Measurements from ENCODE around the gene DLX3.

The DLX3 gene

GRCh38 chr17:49992933-49993422 lies 2.0 kb downstream of the DLX3 start:
- H3K27me3 ChIP-seq (replicated peaks; ENCODE audit: control insufficient read depth, insufficient read depth, low read length, poor library complexity, severe bottlenecking), result peaks cover 47% of the 10 kb centered on the region
- peak overlapping the region; percentile 53 for H3K4me3 ChIP-seq (ENCODE audit: insufficient read depth, low read depth, low read length, poor library complexity, severe bottlenecking)

GRCh38 chr17:49992191-49992932 lies 2.7 kb downstream of the DLX3 start:
- H3K4me3 ChIP-seq (ENCODE audit: insufficient read depth, low read depth, low read length, poor library complexity, severe bottlenecking), result no peak overlapping the region

More at GRCh38 chr17:49992933-49993422, 2.0 kb downstream of the DLX3 start:
- Histone ChIP-seq H3K9me3 (ENCODE audit: control insufficient read depth, low read length) (no peaks in the 10 kb centered on the region), H3K4me1 (ENCODE audit: control insufficient read depth, insufficient read depth, low read length, poor library complexity, severe bottlenecking) (peaks cover 29% of the 10 kb centered on the region), H3K27ac (ENCODE audit: insufficient read depth, low read length, poor library complexity, severe bottlenecking) (no peak overlapping the region), H3K36me3 (ENCODE audit: control insufficient read depth, insufficient read depth, low read length) (no peaks in the 10 kb centered on the region)
- DNase-seq, result no peak

GRCh38 chr17:49991409-49991808 lies 3.6 kb downstream of the DLX3 start:
- Histone ChIP-seq H3K4me3 (ENCODE audit: insufficient read depth, low read depth, low read length, poor library complexity, severe bottlenecking) (no peak overlapping the region), H3K9me3 (ENCODE audit: control insufficient read depth, low read length) (no peaks in the 10 kb centered on the region), H3K27ac (ENCODE audit: insufficient read depth, low read length, poor library complexity, severe bottlenecking) (no peak overlapping the region), H3K4me1 (ENCODE audit: control insufficient read depth, insufficient read depth, low read length, poor library complexity, severe bottlenecking) (peaks cover 21% of the 10 kb centered on the region), H3K27me3 (replicated peaks; ENCODE audit: control insufficient read depth, insufficient read depth, low read length, poor library complexity, severe bottlenecking) (peaks cover 47% of the 10 kb centered on the region), H3K36me3 (ENCODE audit: control insufficient read depth, insufficient read depth, low read length) (no peaks in the 10 kb centered on the region)
- no peak for DNase-seq

More at GRCh38 chr17:49992191-49992932, 2.7 kb downstream of the DLX3 start:
- no peak for DNase-seq
- Histone ChIP-seq H3K27me3 (replicated peaks; ENCODE audit: control insufficient read depth, insufficient read depth, low read length, poor library complexity, severe bottlenecking) (peaks cover 47% of the 10 kb centered on the region), H3K9me3 (ENCODE audit: control insufficient read depth, low read length) (no peaks in the 10 kb centered on the region), H3K27ac (ENCODE audit: insufficient read depth, low read length, poor library complexity, severe bottlenecking) (no peak overlapping the region), H3K36me3 (ENCODE audit: control insufficient read depth, insufficient read depth, low read length) (no peaks in the 10 kb centered on the region), H3K4me1 (ENCODE audit: control insufficient read depth, insufficient read depth, low read length, poor library complexity, severe bottlenecking) (peaks cover 29% of the 10 kb centered on the region)

- peaks cover 42% of the 10 kb centered on the region for H3K27me3 ChIP-seq (replicated peaks; ENCODE audit: control insufficient read depth, insufficient read depth, low read length, poor library complexity, severe bottlenecking)
- DNase-seq, result no peak
Observed at GRCh38 chr17:49990921-49991320, 4.1 kb downstream of the DLX3 start.

GRCh38 chr17:49990331-49990730 lies 4.7 kb downstream of the DLX3 start:
- Histone ChIP-seq H3K27me3 (replicated peaks; ENCODE audit: control insufficient read depth, insufficient read depth, low read length, poor library complexity, severe bottlenecking) (peaks cover 36% of the 10 kb centered on the region), H3K27ac (ENCODE audit: insufficient read depth, low read length, poor library complexity, severe bottlenecking) (no peak overlapping the region), H3K4me3 (ENCODE audit: insufficient read depth, low read depth, low read length, poor library complexity, severe bottlenecking) (no peak overlapping the region), H3K36me3 (ENCODE audit: control insufficient read depth, insufficient read depth, low read length) (no peaks in the 10 kb centered on the region), H3K4me1 (ENCODE audit: control insufficient read depth, insufficient read depth, low read length, poor library complexity, severe bottlenecking) (peaks cover 20% of the 10 kb centered on the region), H3K9me3 (ENCODE audit: control insufficient read depth, low read length) (no peaks in the 10 kb centered on the region)
- no peak for DNase-seq

More at GRCh38 chr17:49990921-49991320, 4.1 kb downstream of the DLX3 start:
- Histone ChIP-seq H3K9me3 (ENCODE audit: control insufficient read depth, low read length) (no peaks in the 10 kb centered on the region), H3K4me3 (ENCODE audit: insufficient read depth, low read depth, low read length, poor library complexity, severe bottlenecking) (no peak overlapping the region), H3K36me3 (ENCODE audit: control insufficient read depth, insufficient read depth, low read length) (no peaks in the 10 kb centered on the region), H3K27ac (ENCODE audit: insufficient read depth, low read length, poor library complexity, severe bottlenecking) (no peak overlapping the region), H3K4me1 (ENCODE audit: control insufficient read depth, insufficient read depth, low read length, poor library complexity, severe bottlenecking) (peaks cover 21% of the 10 kb centered on the region)

GRCh38 chr17:49989518-49989880 lies 5.5 kb downstream of the DLX3 start:
- Histone ChIP-seq H3K9me3 (ENCODE audit: control insufficient read depth, low read length) (no peaks in the 10 kb centered on the region), H3K27me3 (replicated peaks; ENCODE audit: control insufficient read depth, insufficient read depth, low read length, poor library complexity, severe bottlenecking) (peaks cover 30% of the 10 kb centered on the region), H3K27ac (ENCODE audit: insufficient read depth, low read length, poor library complexity, severe bottlenecking) (no peak overlapping the region), H3K36me3 (ENCODE audit: control insufficient read depth, insufficient read depth, low read length) (no peaks in the 10 kb centered on the region), H3K4me1 (ENCODE audit: control insufficient read depth, insufficient read depth, low read length, poor library complexity, severe bottlenecking) (peaks cover 13% of the 10 kb centered on the region), H3K4me3 (ENCODE audit: insufficient read depth, low read depth, low read length, poor library complexity, severe bottlenecking) (no peak overlapping the region)
- DNase-seq, result no peak

GRCh38 chr17:49987681-49988441 lies 7.2 kb downstream of the DLX3 start:
- no peak overlapping the region for H3K27ac ChIP-seq (ENCODE audit: insufficient read depth, low read length, poor library complexity, severe bottlenecking)
- H3K4me3 ChIP-seq (ENCODE audit: insufficient read depth, low read depth, low read length, poor library complexity, severe bottlenecking), result no peak overlapping the region

GRCh38 chr17:49987290-49987585 lies 7.8 kb downstream of the DLX3 start:
- H3K27me3 ChIP-seq (replicated peaks; ENCODE audit: control insufficient read depth, insufficient read depth, low read length, poor library complexity, severe bottlenecking), result peaks cover 16% of the 10 kb centered on the region
- no peaks in the 10 kb centered on the region for H3K36me3 ChIP-seq (ENCODE audit: control insufficient read depth, insufficient read depth, low read length)
- no peaks in the 10 kb centered on the region for H3K4me1 ChIP-seq (ENCODE audit: control insufficient read depth, insufficient read depth, low read length, poor library complexity, severe bottlenecking)
- no peak for DNase-seq
- H3K4me3 ChIP-seq (ENCODE audit: insufficient read depth, low read depth, low read length, poor library complexity, severe bottlenecking), result no peak overlapping the region
- H3K9me3 ChIP-seq (ENCODE audit: control insufficient read depth, low read length), result no peaks in the 10 kb centered on the region
- H3K27ac ChIP-seq (ENCODE audit: insufficient read depth, low read length, poor library complexity, severe bottlenecking), result no peak overlapping the region

More at GRCh38 chr17:49987681-49988441, 7.2 kb downstream of the DLX3 start:
- DNase-seq, result no peak
- peaks cover 20% of the 10 kb centered on the region for H3K27me3 ChIP-seq (replicated peaks; ENCODE audit: control insufficient read depth, insufficient read depth, low read length, poor library complexity, severe bottlenecking)
- H3K4me1 ChIP-seq (ENCODE audit: control insufficient read depth, insufficient read depth, low read length, poor library complexity, severe bottlenecking), result peaks cover under 1% of the 10 kb centered on the region
- H3K36me3 ChIP-seq (ENCODE audit: control insufficient read depth, insufficient read depth, low read length), result no peaks in the 10 kb centered on the region
- H3K9me3 ChIP-seq (ENCODE audit: control insufficient read depth, low read length), result no peaks in the 10 kb centered on the region

- Histone ChIP-seq H3K9me3 (ENCODE audit: control insufficient read depth, low read length) (no peaks in the 10 kb centered on the region), H3K27ac (ENCODE audit: insufficient read depth, low read length, poor library complexity, severe bottlenecking) (no peak overlapping the region), H3K27me3 (replicated peaks; ENCODE audit: control insufficient read depth, insufficient read depth, low read length, poor library complexity, severe bottlenecking) (peaks cover 16% of the 10 kb centered on the region), H3K36me3 (ENCODE audit: control insufficient read depth, insufficient read depth, low read length) (no peaks in the 10 kb centered on the region), H3K4me1 (ENCODE audit: control insufficient read depth, insufficient read depth, low read length, poor library complexity, severe bottlenecking) (no peaks in the 10 kb centered on the region), H3K4me3 (ENCODE audit: insufficient read depth, low read depth, low read length, poor library complexity, severe bottlenecking) (no peak overlapping the region)
- no peak for DNase-seq
Observed at GRCh38 chr17:49986396-49987289, 8.4 kb downstream of the DLX3 start.

Measured in effector memory CD4-positive, alpha-beta T cell (primary cell).